Colonic mucosa (tissue), 4 donors: ENCODE data around the gene GABBR1. TPM values are rescaled to one million over a fixed set of nuclear protein-coding genes. Genes with fewer than 3 reads are reported as not detected.

ENCODE experiments used
- DNase-seq: peaks from one replicate; pipeline ENCODE4 v3.0.0-alpha.2; 2020
- H3K27ac ChIP-seq: fragments of 200-600 bp; one replicate; pipeline ENCODE4 v1.8.0; 2021
- H3K27me3 ChIP-seq: fragments of 200-600 bp; one replicate; pipeline ENCODE4 v1.8.0; 2021
- H3K36me3 ChIP-seq: fragments of 200-600 bp; one replicate; pipeline ENCODE4 v1.8.0; 2021
- H3K4me1 ChIP-seq: fragments of 200-600 bp; one replicate; pipeline ENCODE4 v1.8.0; 2021; ENCODE audit warnings: mild to moderate bottlenecking
- H3K4me3 ChIP-seq: fragments of 200-600 bp; one replicate; pipeline ENCODE4 v1.8.0; 2021
- H3K9ac ChIP-seq, 2 donors: one replicate each; pipeline ENCODE4 v1.7.0; 2013; ENCODE audit warnings: control low read depth in 2 of 2, low read depth in 2 of 2, low read length in 2 of 2
- H3K9me3 ChIP-seq: fragments of 200-600 bp; one replicate; pipeline ENCODE4 v1.8.0; 2021
- intact Hi-C: fragments of 100-400 bp; cut with DNase I; formaldehyde crosslinking; loops from one replicate; pipeline ENCODE4 v1.14.1; 2022
- total RNA-seq, 2 donors: library from RNA; stranded (reverse); fragmentation: NEBNext Ultra II Directional in 1 of 2; extraction: Animal tissue kit (Norgen Biotek cat#: 25700) in 1 of 2; gene quantifications; one replicate each; pipeline ENCODE4 v1.2.1, GENCODE V29; 2021
- TF ChIP-seq, protein P1 (sequence below): fragments of 200-600 bp; IDR thresholded peaks from one replicate; pipeline ENCODE4 v1.8.0; 2022; ENCODE audit warnings: antibody characterized with exemption, mild to moderate bottlenecking
- donor health status: healthy.
- donor health status: DM: no; HTN: no; CAD: no.
- donor health status: DM: no; HTN: no; CAD: no.

The GABBR1 gene
- total RNA-seq, 2 donors from 2014 or later, result 15.5 to 18.6 TPM

DNA sequence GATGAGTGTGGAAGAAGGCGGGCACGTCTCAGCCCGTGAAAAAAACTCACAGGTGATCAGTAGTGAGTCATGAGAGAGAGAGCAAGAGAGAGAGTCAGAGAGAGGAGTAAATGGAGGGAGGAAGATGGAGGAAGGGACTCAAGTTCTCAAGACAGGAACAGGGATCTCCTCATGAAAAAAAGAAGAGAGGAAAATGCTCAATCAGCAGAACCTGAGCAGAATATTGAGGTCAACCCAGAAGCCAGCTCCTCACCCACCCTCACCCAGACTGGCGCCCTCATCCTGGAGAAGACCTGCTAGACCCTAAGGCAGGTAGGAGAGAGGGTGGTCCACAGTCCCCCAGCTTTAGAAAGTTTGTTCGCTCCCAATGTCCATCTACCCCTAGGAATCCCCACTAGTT is 78.2 kb downstream of the GABBR1 start:
- Histone ChIP-seq H3K27ac (no peak overlapping the region), H3K9ac (no peak overlapping the region), H3K9me3 (no peaks in the 10 kb centered on the region), H3K4me3 (no peak overlapping the region), H3K36me3 (no peaks in the 10 kb centered on the region), H3K4me1 (no peaks in the 10 kb centered on the region), H3K27me3 (peaks cover 19% of the 10 kb centered on the region)
- intact Hi-C loops, result no loop called here
- TF ChIP-seq, protein P1, sequence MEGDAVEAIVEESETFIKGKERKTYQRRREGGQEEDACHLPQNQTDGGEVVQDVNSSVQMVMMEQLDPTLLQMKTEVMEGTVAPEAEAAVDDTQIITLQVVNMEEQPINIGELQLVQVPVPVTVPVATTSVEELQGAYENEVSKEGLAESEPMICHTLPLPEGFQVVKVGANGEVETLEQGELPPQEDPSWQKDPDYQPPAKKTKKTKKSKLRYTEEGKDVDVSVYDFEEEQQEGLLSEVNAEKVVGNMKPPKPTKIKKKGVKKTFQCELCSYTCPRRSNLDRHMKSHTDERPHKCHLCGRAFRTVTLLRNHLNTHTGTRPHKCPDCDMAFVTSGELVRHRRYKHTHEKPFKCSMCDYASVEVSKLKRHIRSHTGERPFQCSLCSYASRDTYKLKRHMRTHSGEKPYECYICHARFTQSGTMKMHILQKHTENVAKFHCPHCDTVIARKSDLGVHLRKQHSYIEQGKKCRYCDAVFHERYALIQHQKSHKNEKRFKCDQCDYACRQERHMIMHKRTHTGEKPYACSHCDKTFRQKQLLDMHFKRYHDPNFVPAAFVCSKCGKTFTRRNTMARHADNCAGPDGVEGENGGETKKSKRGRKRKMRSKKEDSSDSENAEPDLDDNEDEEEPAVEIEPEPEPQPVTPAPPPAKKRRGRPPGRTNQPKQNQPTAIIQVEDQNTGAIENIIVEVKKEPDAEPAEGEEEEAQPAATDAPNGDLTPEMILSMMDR, result no peak
- no peak for DNase-seq

- Histone ChIP-seq H3K27me3 (peaks cover 19% of the 10 kb centered on the region), H3K4me3 (peak overlapping the region; percentile 30), H3K36me3 (no peaks in the 10 kb centered on the region), H3K9ac (no peak overlapping the region), H3K4me1 (no peaks in the 10 kb centered on the region), H3K9me3 (no peaks in the 10 kb centered on the region), H3K27ac (peak overlapping the region; percentile 13)
- TF ChIP-seq, protein P1, result no peak
- peak; percentile 47 for DNase-seq
- intact Hi-C loops, result no loop called here
These were observed 79.5 kb downstream of the GABBR1 start for GRCh38 chr6:29553268-29554057.

DNA sequence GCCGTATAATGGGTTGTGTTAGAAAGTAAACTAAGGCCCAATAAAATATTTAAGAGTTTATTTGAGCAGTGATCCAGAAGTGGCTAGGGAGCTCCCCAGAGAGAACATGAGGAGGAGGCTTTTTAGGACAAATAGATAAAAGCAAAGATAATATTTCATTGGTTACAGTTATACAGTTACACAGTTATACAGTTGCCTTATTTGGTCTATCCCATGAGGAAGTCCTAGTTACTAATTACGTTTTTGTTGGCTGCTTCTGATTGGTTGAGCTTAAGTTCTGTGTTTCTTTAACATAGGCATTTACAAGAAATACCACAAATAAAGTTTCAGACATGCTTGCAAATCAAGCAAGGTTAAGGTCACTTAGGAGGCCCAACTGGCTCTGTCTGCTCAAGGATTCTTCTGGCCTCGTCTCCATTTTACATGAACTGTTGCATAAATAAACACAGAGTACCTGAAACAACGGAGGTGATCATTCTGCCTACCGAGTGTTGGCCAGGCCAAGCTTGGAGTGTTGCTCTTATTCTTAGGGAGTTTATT is 80.4 kb downstream of the GABBR1 start:
- no peaks in the 10 kb centered on the region for H3K9me3 ChIP-seq
- intact Hi-C loops, result no loop called here
- H3K4me3 ChIP-seq, result no peak overlapping the region
- TF ChIP-seq, protein P1, result no peak
- H3K36me3 ChIP-seq, result no peaks in the 10 kb centered on the region
- H3K27ac ChIP-seq, result peak overlapping the region; percentile 13
- H3K9ac ChIP-seq, result no peak overlapping the region
- H3K4me1 ChIP-seq, result no peaks in the 10 kb centered on the region
- peaks cover 19% of the 10 kb centered on the region for H3K27me3 ChIP-seq
- DNase-seq, result no peak

- intact Hi-C loops, result no loop called here
- TF ChIP-seq, protein P1, result no peak
- no peak overlapping the region for H3K4me3 ChIP-seq
- H3K27ac ChIP-seq, result no peak overlapping the region
- no peaks in the 10 kb centered on the region for H3K9me3 ChIP-seq
- no peaks in the 10 kb centered on the region for H3K36me3 ChIP-seq
- no peak overlapping the region for H3K9ac ChIP-seq
- no peaks in the 10 kb centered on the region for H3K27me3 ChIP-seq
- no peaks in the 10 kb centered on the region for H3K4me1 ChIP-seq
- DNase-seq, result no peak
These were observed 85.4 kb downstream of the GABBR1 start for GRCh38 chr6:29547573-29547972.

DNA sequence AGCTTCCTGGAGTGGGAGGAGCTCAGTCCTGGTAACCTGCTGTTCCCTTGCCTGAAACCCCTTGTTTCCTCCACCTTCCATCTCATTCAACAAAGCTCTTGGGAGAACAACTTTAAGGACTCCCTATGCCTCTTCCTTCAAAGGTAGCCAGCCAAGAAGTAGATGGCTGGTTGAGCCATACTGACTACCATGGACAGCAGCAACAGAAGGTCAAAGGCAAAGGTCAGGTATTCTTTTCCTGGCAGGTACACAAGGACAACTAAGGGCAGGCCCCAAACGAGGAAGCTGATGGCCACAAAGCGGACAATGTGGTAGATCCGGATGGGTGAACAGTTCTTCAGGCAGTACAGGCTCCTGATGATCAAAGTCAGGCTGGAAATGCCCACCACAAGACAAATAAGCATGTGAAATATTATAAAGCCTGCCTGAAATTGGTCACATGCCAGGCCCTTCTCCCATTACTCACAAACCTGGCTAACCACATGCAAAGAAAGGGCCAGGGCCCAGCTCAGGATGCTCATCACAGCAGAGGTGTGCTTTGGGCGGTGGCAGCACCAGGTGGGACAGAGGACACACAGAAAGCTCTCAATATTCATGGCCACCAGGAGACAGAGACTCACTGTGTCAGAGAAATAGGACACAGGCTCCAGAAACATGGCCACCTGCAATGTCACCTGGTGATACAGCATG is 95.1 kb downstream of the GABBR1 start:
- Histone ChIP-seq H3K36me3 (no peaks in the 10 kb centered on the region), H3K4me1 (no peaks in the 10 kb centered on the region), H3K4me3 (no peak overlapping the region), H3K9ac (no peak overlapping the region), H3K27ac (no peak overlapping the region), H3K9me3 (no peaks in the 10 kb centered on the region), H3K27me3 (no peaks in the 10 kb centered on the region)
- no peak for DNase-seq
- TF ChIP-seq, protein P1, result no peak
- intact Hi-C loops, result no loop called here
